ENCODE data around the gene ELK4. TPM values are rescaled to one million over a fixed set of nuclear protein-coding genes. Genes with fewer than 3 reads are reported as not detected.
A peak's percentile ranks its signal among the peaks of the same experiment; 100 is the strongest.

The ELK4 gene
- total and polyA plus RNA-seq, 9 donors = 5.8 to 69.5 (median 48.7) TPM

GRCh38 chr1:205678286-205679111, 46.7 kb upstream of the ELK4 start:
- no peaks in the 10 kb centered on the region for H3K27me3 ChIP-seq
- H3K4me1 ChIP-seq (ENCODE audit: insufficient read depth) = peaks cover 16% of the 10 kb centered on the region
- peak; percentile 54 to 75 (median 65) for DNase-seq
- TF ChIP-seq CTCF (IDR thresholded peaks at IDR 0.05) = no peak
- TF ChIP-seq POLR2A (IDR thresholded peaks at IDR 0.05) = no peak
- no peak for TF ChIP-seq EP300 (IDR thresholded peaks at IDR 0.05)
- H3K36me3 ChIP-seq = no peaks in the 10 kb centered on the region
- no peaks in the 10 kb centered on the region for H3K9me3 ChIP-seq
- intact Hi-C loops (cut with DNase I) = loop anchor here in 1 of 4 donors (2.0 kb wide), 1 partner anchor 30 kb away; no protein-coding TSS in a partner anchor
- H3K27ac ChIP-seq = peak overlapping the region; percentile 17 to 41
- 16 to 28% (median 21%) methylated on average over 10 of the region's 10 CpGs for WGBS, 3 donors
- H3K4me3 ChIP-seq = peak overlapping the region; percentile 41

GRCh38 chr1:205677167-205677566, 45.4 kb upstream of the ELK4 start:
- WGBS, 3 donors = 56 to 84% (median 79%) methylated on average over 5 of the region's 5 CpGs
- peaks cover 16% of the 10 kb centered on the region for H3K4me1 ChIP-seq (ENCODE audit: insufficient read depth)
- no peaks in the 10 kb centered on the region for H3K9me3 ChIP-seq
- DNase-seq = no peak
- H3K27ac ChIP-seq = no peak overlapping the region
- H3K36me3 ChIP-seq = no peaks in the 10 kb centered on the region
- no peak overlapping the region for H3K4me3 ChIP-seq
- H3K27me3 ChIP-seq = no peaks in the 10 kb centered on the region
- intact Hi-C loops (cut with DNase I) = no loop called here
- TF ChIP-seq POLR2A (IDR thresholded peaks at IDR 0.05) = no peak
- no peak for TF ChIP-seq EP300 (IDR thresholded peaks at IDR 0.05)
- TF ChIP-seq CTCF (IDR thresholded peaks at IDR 0.05) = no peak

GRCh38 chr1:205676597-205676996, 44.8 kb upstream of the ELK4 start:
- no peaks in the 10 kb centered on the region for H3K9me3 ChIP-seq
- 44 to 63% (median 58%) methylated on average over 3 of the region's 3 CpGs for WGBS, 3 donors
- H3K4me1 ChIP-seq (ENCODE audit: insufficient read depth) = peaks cover 16% of the 10 kb centered on the region
- no peaks in the 10 kb centered on the region for H3K27me3 ChIP-seq
- DNase-seq = no peak
- no peak overlapping the region for H3K27ac ChIP-seq
- TF ChIP-seq POLR2A (IDR thresholded peaks at IDR 0.05) = no peak
- no peak for TF ChIP-seq EP300 (IDR thresholded peaks at IDR 0.05)
- no peak for TF ChIP-seq CTCF (IDR thresholded peaks at IDR 0.05)
- H3K4me3 ChIP-seq = no peak overlapping the region
- H3K36me3 ChIP-seq = no peaks in the 10 kb centered on the region
- intact Hi-C loops (cut with DNase I) = no loop called here

- Histone ChIP-seq H3K9me3 (no peaks in the 10 kb centered on the region), H3K27ac (no peak overlapping the region), H3K27me3 (no peaks in the 10 kb centered on the region), H3K4me3 (no peak overlapping the region), H3K4me1 (ENCODE audit: insufficient read depth) (peaks cover 16% of the 10 kb centered on the region), H3K36me3 (no peaks in the 10 kb centered on the region)
- WGBS, 3 donors = 92 to 94% (median 93%) methylated on average over 5 of the region's 5 CpGs
- no peak for DNase-seq
- TF ChIP-seq EP300 (IDR thresholded peaks at IDR 0.05) = no peak
- no peak for TF ChIP-seq POLR2A (IDR thresholded peaks at IDR 0.05)
- TF ChIP-seq CTCF (IDR thresholded peaks at IDR 0.05) = no peak
- intact Hi-C loops (cut with DNase I) = no loop called here
These were observed 44.2 kb upstream of the ELK4 start for GRCh38 chr1:205676002-205676401.

All from ovary (tissue), 9 donors.